KMS-11 (cell line): ENCODE results near the gene OR5W2.
"Not testable (repeated sequence)": the region's sequence is repeated elsewhere in the genome, so short reads cannot be mapped to it uniquely, and the experiment has no call there.

Experiments used
- H2AFZ ChIP-seq: fragments of 200-600 bp; sonication (generic); 2 replicates; pipeline ENCODE4 v1.6.1; 2016; ENCODE audit warnings: antibody characterized with exemption, mixed run types, low read depth
- H3K27ac ChIP-seq: fragments of 200-600 bp; sonication (generic); 2 replicates; pipeline ENCODE4 v1.6.1; 2016; ENCODE audit warnings: mild to moderate bottlenecking, mixed run types
- H3K27me3 ChIP-seq: fragments of 200-600 bp; sonication (generic); 2 replicates; pipeline ENCODE4 v1.6.1; 2017; ENCODE audit warnings: mild to moderate bottlenecking, low read depth, mixed run types, moderate library complexity; ENCODE audit not compliant: insufficient read depth
- H3K36me3 ChIP-seq: fragments of 200-600 bp; sonication (generic); 2 replicates; pipeline ENCODE4 v1.6.1; 2017; ENCODE audit warnings: mild to moderate bottlenecking, mixed run types; ENCODE audit not compliant: insufficient read depth
- H3K4me1 ChIP-seq: fragments of 200-600 bp; sonication (generic); 2 replicates; pipeline ENCODE4 v1.6.1; 2016; ENCODE audit warnings: mild to moderate bottlenecking, low read depth, mixed run types; ENCODE audit not compliant: poor library complexity, severe bottlenecking
- H3K4me2 ChIP-seq: fragments of 200-600 bp; sonication (generic); 2 replicates; pipeline ENCODE4 v1.7.0; 2016; ENCODE audit warnings: mild to moderate bottlenecking, mixed run types
- H3K4me3 ChIP-seq: fragments of 200-600 bp; sonication (generic); IDR thresholded peaks from 2 replicates; pipeline ENCODE4 v1.6.1; 2017; ENCODE audit warnings: low read depth, low read length, mixed read lengths; ENCODE audit not compliant: insufficient read depth
- H3K79me2 ChIP-seq: fragments of 200-600 bp; sonication (generic); 2 replicates; pipeline ENCODE4 v1.6.1; 2016; ENCODE audit warnings: low read depth, mixed run types; ENCODE audit not compliant: insufficient read depth
- H3K9ac ChIP-seq: fragments of 200-600 bp; sonication (generic); 2 replicates; pipeline ENCODE4 v1.6.1; 2016; ENCODE audit warnings: mild to moderate bottlenecking, mixed run types
- H4K20me1 ChIP-seq: fragments of 200-600 bp; sonication (generic); 2 replicates; pipeline ENCODE4 v1.6.1; 2016; ENCODE audit warnings: mild to moderate bottlenecking, mixed run types; ENCODE audit not compliant: insufficient read depth
- CTCF ChIP-seq: fragments of 200-600 bp; sonication (generic); conservative IDR thresholded peaks from 2 replicates; pipeline ENCODE4 v1.6.1; 2017; ENCODE audit warnings: low read depth, mild to moderate bottlenecking, antibody characterized with exemption, low read length, moderate library complexity, mixed read lengths

OR5W2 gene

DNA sequence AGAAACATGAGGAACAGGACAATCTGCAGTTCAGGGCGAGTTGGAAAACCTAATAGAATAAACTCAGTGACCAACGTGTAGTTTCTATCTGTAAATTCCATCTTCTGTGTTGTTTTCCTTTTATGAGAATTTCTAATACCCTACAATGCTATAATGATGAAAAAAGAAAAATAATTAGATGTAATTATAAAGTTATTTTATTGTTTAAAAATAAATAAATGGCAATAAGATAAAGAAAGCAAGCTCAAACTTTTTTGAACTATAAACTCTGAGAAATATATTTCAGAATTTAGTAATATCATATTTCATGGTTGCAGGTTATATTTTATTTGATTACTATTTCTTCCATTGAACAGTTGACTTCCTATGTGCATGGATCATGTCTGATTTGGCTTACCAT is 21.9 kb upstream of the OR5W2 start, which contains the start of gene OR5I1:
OR5I1 (minus strand) TSS at position 101 of the 400 bp plus-strand sequence; CDS start at position 101, 0 bp downstream.
- Histone ChIP-seq H3K4me2 (no peak within 1 kb of the TSS), H3K4me1 (no peaks in the 10 kb centered on the region), H3K9ac (no peak within 1 kb of the TSS), H3K4me3 (no peak within 1 kb of the TSS), H3K79me2 (no peaks in the 10 kb centered on the region), H3K27me3 (no peaks in the 10 kb centered on the region), H4K20me1 (no peaks in the 10 kb centered on the region), H3K36me3 (no peaks in the 10 kb centered on the region), H2AFZ (no peak within 1 kb of the TSS), H3K27ac (no peak within 1 kb of the TSS)
- TF ChIP-seq CTCF, result no peak

- TF ChIP-seq CTCF, result no peak
- no peaks in the 10 kb centered on the region for H3K36me3 ChIP-seq
- no peak overlapping the region for H3K9ac ChIP-seq
- no peak overlapping the region for H3K4me3 ChIP-seq
- H2AFZ ChIP-seq, result no peak overlapping the region
- H3K27ac ChIP-seq, result no peak overlapping the region
- no peaks in the 10 kb centered on the region for H3K4me1 ChIP-seq
- H4K20me1 ChIP-seq, result no peaks in the 10 kb centered on the region
- no peaks in the 10 kb centered on the region for H3K79me2 ChIP-seq
- H3K27me3 ChIP-seq, result no peaks in the 10 kb centered on the region
- no peak overlapping the region for H3K4me2 ChIP-seq
Observed at GRCh38 chr11:55920537-55920936, 6.2 kb upstream of the OR5W2 start.

DNA sequence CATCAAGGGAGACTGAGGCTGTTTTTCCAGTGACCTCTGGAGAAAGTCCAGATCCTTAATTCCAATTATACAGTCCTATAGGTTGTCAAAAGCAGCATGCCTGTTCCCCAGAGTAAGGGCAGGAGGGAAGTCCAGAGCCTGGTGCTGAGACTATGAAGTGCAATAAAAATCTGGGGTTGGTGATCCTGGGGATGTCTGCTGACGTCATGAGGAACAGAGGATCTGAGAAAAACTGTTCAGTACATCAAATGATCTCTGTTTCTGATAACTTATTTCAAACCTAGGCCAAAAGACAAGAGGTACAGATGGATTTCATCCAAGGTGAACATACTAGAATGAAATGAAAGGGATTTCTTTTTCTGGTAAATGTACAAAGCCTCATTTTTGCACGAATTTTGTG is 12.1 kb downstream of the OR5W2 start:
- Histone ChIP-seq H3K4me2 (no peak overlapping the region), H2AFZ (no peak overlapping the region), H3K4me3 (no peak overlapping the region), H3K79me2 (no peaks in the 10 kb centered on the region), H3K9ac (no peak overlapping the region), H3K27ac (no peak overlapping the region), H3K4me1 (peaks cover 5% of the 10 kb centered on the region), H3K27me3 (no peaks in the 10 kb centered on the region), H3K36me3 (no peaks in the 10 kb centered on the region), H4K20me1 (no peaks in the 10 kb centered on the region)
- TF ChIP-seq CTCF, result no peak

- H2AFZ ChIP-seq, result no peak overlapping the region
- no peak overlapping the region for H3K27ac ChIP-seq
- no peaks in the 10 kb centered on the region for H3K4me1 ChIP-seq
- no peak overlapping the region for H3K4me2 ChIP-seq
- H3K79me2 ChIP-seq, result no peaks in the 10 kb centered on the region
- no peaks in the 10 kb centered on the region for H4K20me1 ChIP-seq
- no peak overlapping the region for H3K9ac ChIP-seq
- no peaks in the 10 kb centered on the region for H3K27me3 ChIP-seq
- TF ChIP-seq CTCF, result no peak; the same call in 1 of the 2 replicates
- H3K4me3 ChIP-seq, result no peak overlapping the region
- H3K36me3 ChIP-seq, result no peaks in the 10 kb centered on the region
Observed at GRCh38 chr11:55895216-55895615, 19.2 kb downstream of the OR5W2 start.

- not testable (repeated sequence) for H2AFZ ChIP-seq, H3K79me2 ChIP-seq, H3K27me3 ChIP-seq, H4K20me1 ChIP-seq, H3K4me1 ChIP-seq, H3K4me3 ChIP-seq, H3K36me3 ChIP-seq, H3K9ac ChIP-seq, H3K27ac ChIP-seq, H3K4me2 ChIP-seq
Observed at GRCh38 chr11:55885481-55885880, 28.9 kb downstream of the OR5W2 start.

- not testable (repeated sequence) for H3K4me3 ChIP-seq, H3K27me3 ChIP-seq, H3K36me3 ChIP-seq, H3K9ac ChIP-seq, H3K27ac ChIP-seq, H3K4me1 ChIP-seq, H4K20me1 ChIP-seq, H2AFZ ChIP-seq, H3K4me2 ChIP-seq, H3K79me2 ChIP-seq
Observed at GRCh38 chr11:55884995-55885394, 29.4 kb downstream of the OR5W2 start.

- H3K9ac ChIP-seq, H3K27ac ChIP-seq, H3K36me3 ChIP-seq, H3K4me2 ChIP-seq, H3K4me1 ChIP-seq, H3K79me2 ChIP-seq, H4K20me1 ChIP-seq, H2AFZ ChIP-seq, H3K27me3 ChIP-seq, H3K4me3 ChIP-seq: not testable (repeated sequence)
Observed at GRCh38 chr11:55882997-55883396, 31.4 kb downstream of the OR5W2 start, which contains the start of gene TRIM51. TSS of gene TRIM51 (plus strand) at chr11:55883297. CDS start at chr11:55885429, 2,132 bp downstream.
